HEK293T (cell line): ENCODE data around the gene TGFBI.

ENCODE experiments used
- ELF4 ChIP-seq: fragments of 450-650 bp; IDR thresholded peaks from 2 replicates; pipeline ENCODE4 v1.6.1; 2017; ENCODE audit warnings: antibody characterized with exemption
- FOXM1 ChIP-seq: fragments of 450-650 bp; IDR thresholded peaks from 2 replicates; pipeline ENCODE4 v1.6.1; 2017; ENCODE audit warnings: mild to moderate bottlenecking, borderline replicate concordance
- NFRKB ChIP-seq: fragments of 450-650 bp; IDR thresholded peaks from 2 replicates; pipeline ENCODE4 v1.6.1; 2016; ENCODE audit warnings: mild to moderate bottlenecking, moderate library complexity
- SP1 ChIP-seq: fragments of 450-650 bp; IDR thresholded peaks from 2 replicates; pipeline ENCODE4 v1.6.1; 2017
- SUZ12 ChIP-seq: fragments of 450-650 bp; IDR thresholded peaks from 2 replicates; pipeline ENCODE4 v1.6.1; 2016; ENCODE audit warnings: mild to moderate bottlenecking
- TARDBP ChIP-seq: fragments of 450-650 bp; IDR thresholded peaks from 2 replicates; pipeline ENCODE4 v1.6.1; 2016

DNA sequence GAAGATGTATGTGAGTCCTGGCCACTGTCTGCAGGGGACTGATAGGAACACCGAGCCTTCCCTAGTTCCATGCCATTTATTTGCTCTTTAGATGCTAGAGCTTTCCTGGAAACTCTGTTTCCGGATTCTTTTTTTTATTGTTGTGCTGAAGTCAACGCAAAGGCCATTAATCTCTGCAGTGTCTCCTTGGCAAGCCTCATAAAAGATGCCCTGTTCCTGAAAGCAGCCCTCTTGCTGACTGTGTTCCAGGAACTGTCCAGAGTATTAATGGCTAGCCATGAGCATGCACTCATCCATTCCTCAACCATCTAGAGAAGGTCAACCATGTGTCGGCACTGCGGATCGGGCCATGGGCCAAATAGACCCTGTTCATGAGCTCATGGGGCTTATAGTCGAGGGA lies 61.0 kb downstream of the TGFBI start:
- TF ChIP-seq SP1 (no peak), NFRKB (no peak), TARDBP (no peak), FOXM1 (no peak), ELF4 (no peak), SUZ12 (no peak)
